Measurements from ENCODE around the gene IMPDH1. TPM values are rescaled to one million over a fixed set of nuclear protein-coding genes. Genes with fewer than 3 reads are reported as not detected.

The IMPDH1 gene
- total RNA-seq, 1 experiment from 2014 or later: 114 TPM

DNA sequence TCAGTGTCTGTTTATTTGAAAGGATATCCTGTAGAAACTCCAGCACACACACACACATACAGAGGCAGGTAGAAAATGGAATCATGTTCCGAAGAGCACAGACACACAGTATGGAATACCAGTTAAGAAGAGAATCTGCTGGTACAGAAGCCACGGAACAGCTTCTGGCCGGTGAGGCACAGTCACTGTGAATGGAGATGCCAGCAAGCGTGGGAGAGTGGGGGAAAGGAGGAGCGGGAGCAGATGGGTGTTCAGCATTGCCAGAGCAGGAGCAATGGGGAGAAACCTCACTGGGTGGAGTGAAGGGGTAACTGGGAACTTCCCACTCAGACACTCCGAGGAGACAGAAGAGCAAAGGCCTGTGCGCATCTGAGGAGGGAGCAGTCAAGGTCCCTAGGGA is 9.5 kb upstream of the IMPDH1 start:
- Histone ChIP-seq H3K27me3 (ENCODE audit: control insufficient read depth, insufficient read depth, low read length) (no peaks in the 10 kb centered on the region), H3K4me3 (ENCODE audit: low read depth in 2 of 2, low read length in 2 of 2) (no peak overlapping the region), H3K27ac (ENCODE audit: low read length) (no peak overlapping the region), H3K9me3 (ENCODE audit: control insufficient read depth, insufficient read depth, low read depth, low read length) (no peaks in the 10 kb centered on the region), H3K4me1 (ENCODE audit: control insufficient read depth, insufficient read depth, low read length) (no peaks in the 10 kb centered on the region), H3K36me3 (ENCODE audit: control insufficient read depth, insufficient read depth, low read length) (no peaks in the 10 kb centered on the region)
- TF ChIP-seq TCF7L2 (IDR thresholded peaks at IDR 0.05; ENCODE audit: low read depth, low read length): no peak
- no peak for TF ChIP-seq SIN3A (IDR thresholded peaks at IDR 0.05; ENCODE audit: borderline replicate concordance, insufficient read depth, low read depth, low read length)
- no peak for TF ChIP-seq POLR2AphosphoS5 (IDR thresholded peaks at IDR 0.05; ENCODE audit: low read depth, low read length)
- TF ChIP-seq, protein P1, sequence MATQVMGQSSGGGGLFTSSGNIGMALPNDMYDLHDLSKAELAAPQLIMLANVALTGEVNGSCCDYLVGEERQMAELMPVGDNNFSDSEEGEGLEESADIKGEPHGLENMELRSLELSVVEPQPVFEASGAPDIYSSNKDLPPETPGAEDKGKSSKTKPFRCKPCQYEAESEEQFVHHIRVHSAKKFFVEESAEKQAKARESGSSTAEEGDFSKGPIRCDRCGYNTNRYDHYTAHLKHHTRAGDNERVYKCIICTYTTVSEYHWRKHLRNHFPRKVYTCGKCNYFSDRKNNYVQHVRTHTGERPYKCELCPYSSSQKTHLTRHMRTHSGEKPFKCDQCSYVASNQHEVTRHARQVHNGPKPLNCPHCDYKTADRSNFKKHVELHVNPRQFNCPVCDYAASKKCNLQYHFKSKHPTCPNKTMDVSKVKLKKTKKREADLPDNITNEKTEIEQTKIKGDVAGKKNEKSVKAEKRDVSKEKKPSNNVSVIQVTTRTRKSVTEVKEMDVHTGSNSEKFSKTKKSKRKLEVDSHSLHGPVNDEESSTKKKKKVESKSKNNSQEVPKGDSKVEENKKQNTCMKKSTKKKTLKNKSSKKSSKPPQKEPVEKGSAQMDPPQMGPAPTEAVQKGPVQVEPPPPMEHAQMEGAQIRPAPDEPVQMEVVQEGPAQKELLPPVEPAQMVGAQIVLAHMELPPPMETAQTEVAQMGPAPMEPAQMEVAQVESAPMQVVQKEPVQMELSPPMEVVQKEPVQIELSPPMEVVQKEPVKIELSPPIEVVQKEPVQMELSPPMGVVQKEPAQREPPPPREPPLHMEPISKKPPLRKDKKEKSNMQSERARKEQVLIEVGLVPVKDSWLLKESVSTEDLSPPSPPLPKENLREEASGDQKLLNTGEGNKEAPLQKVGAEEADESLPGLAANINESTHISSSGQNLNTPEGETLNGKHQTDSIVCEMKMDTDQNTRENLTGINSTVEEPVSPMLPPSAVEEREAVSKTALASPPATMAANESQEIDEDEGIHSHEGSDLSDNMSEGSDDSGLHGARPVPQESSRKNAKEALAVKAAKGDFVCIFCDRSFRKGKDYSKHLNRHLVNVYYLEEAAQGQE (IDR thresholded peaks at IDR 0.05; ENCODE audit: insufficient read depth in 1 of 2, low read depth in 2 of 2, low read length in 1 of 2): no peak
- TF ChIP-seq, protein P2, sequence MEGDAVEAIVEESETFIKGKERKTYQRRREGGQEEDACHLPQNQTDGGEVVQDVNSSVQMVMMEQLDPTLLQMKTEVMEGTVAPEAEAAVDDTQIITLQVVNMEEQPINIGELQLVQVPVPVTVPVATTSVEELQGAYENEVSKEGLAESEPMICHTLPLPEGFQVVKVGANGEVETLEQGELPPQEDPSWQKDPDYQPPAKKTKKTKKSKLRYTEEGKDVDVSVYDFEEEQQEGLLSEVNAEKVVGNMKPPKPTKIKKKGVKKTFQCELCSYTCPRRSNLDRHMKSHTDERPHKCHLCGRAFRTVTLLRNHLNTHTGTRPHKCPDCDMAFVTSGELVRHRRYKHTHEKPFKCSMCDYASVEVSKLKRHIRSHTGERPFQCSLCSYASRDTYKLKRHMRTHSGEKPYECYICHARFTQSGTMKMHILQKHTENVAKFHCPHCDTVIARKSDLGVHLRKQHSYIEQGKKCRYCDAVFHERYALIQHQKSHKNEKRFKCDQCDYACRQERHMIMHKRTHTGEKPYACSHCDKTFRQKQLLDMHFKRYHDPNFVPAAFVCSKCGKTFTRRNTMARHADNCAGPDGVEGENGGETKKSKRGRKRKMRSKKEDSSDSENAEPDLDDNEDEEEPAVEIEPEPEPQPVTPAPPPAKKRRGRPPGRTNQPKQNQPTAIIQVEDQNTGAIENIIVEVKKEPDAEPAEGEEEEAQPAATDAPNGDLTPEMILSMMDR (IDR thresholded peaks at IDR 0.05): no peak
- BruUV-seq (replicated peaks): no TSS peak
- CTCF ChIA-PET: interaction anchor here (0.5 kb wide), 1 partner anchor 23 kb away, joined by 5 read pairs; no protein-coding TSS in a partner anchor
- ATAC-seq: no peak
- in situ Hi-C loops (cut with HindIII; ENCODE audit: low pct_unique_long_range_greater_than_20kb, low sequenced_read_pairs): no loop called here
- intact Hi-C loops (cut with micrococcal nuclease; ENCODE audit: unreplicated experiment): no loop called here
- no peak for DNase-seq (ENCODE audit: low read depth, low spot score)
- POLR2A ChIA-PET: no interaction called here

DNA sequence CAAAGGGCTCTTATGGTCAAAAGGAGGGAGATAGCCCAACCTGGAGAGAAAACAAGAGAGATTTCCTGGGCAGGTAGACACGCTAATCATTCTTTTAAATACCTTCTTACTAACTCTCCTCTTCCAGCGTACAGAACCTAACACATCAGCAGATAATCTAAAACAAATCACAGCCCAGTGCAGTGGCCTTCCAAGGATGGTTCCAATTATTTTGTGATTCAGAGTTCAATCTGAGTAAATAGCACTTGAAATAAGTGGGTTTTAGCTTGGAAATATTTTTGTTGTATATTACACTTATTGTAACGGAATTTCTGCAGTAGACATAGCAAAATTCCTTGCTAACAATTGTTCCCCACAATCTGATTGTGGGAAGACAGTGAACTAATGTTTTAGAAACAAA is 7.3 kb upstream of the IMPDH1 start:
- POLR2A ChIA-PET: no interaction called here
- no peak for DNase-seq (ENCODE audit: low read depth, low spot score)
- Histone ChIP-seq H3K4me1 (ENCODE audit: control insufficient read depth, insufficient read depth, low read length) (no peaks in the 10 kb centered on the region), H3K4me3 (ENCODE audit: low read depth in 2 of 2, low read length in 2 of 2) (no peak overlapping the region), H3K27ac (ENCODE audit: low read length) (no peak overlapping the region), H3K36me3 (ENCODE audit: control insufficient read depth, insufficient read depth, low read length) (no peaks in the 10 kb centered on the region), H3K27me3 (ENCODE audit: control insufficient read depth, insufficient read depth, low read length) (no peaks in the 10 kb centered on the region), H3K9me3 (ENCODE audit: control insufficient read depth, insufficient read depth, low read depth, low read length) (no peaks in the 10 kb centered on the region)
- no peak for ATAC-seq
- BruUV-seq (replicated peaks): no TSS peak
- TF ChIP-seq, protein P2 (IDR thresholded peaks at IDR 0.05): no peak
- TF ChIP-seq, protein P1 (IDR thresholded peaks at IDR 0.05; ENCODE audit: insufficient read depth in 1 of 2, low read depth in 2 of 2, low read length in 1 of 2): no peak
- TF ChIP-seq POLR2AphosphoS5 (IDR thresholded peaks at IDR 0.05; ENCODE audit: low read depth, low read length) (no peak), SIN3A (IDR thresholded peaks at IDR 0.05; ENCODE audit: borderline replicate concordance, insufficient read depth, low read depth, low read length) (no peak), TCF7L2 (IDR thresholded peaks at IDR 0.05; ENCODE audit: low read depth, low read length) (no peak)
- in situ Hi-C loops (cut with HindIII; ENCODE audit: low pct_unique_long_range_greater_than_20kb, low sequenced_read_pairs) (no loop called here), intact Hi-C loops (cut with micrococcal nuclease; ENCODE audit: unreplicated experiment) (no loop called here)
- CTCF ChIA-PET: interaction anchor here (0.9 to 1.0 kb wide), 2 partner anchors 10 to 29 kb away, joined by 3 to 4 read pairs; no protein-coding TSS in a partner anchor

Data from Panc1 (cell line).